ENCODE results near the gene CLIC3.
A peak's percentile ranks its signal among the peaks of the same experiment; 100 is the strongest.

Gene CLIC3

GRCh38 chr9:137002646-137003041 lies 6.3 kb upstream of the CLIC3 start:
- no peak for DNase-seq (ENCODE audit: low spot score)
- no peak for TF ChIP-seq CTCF (IDR thresholded peaks at IDR 0.05; ENCODE audit: borderline replicate concordance, control extremely low read depth, extremely low read depth, insufficient read depth, missing control alignments)
- in situ Hi-C loops (cut with MboI; ENCODE audit: low sequenced_read_pairs, unreplicated experiment) = no loop called here

DNA sequence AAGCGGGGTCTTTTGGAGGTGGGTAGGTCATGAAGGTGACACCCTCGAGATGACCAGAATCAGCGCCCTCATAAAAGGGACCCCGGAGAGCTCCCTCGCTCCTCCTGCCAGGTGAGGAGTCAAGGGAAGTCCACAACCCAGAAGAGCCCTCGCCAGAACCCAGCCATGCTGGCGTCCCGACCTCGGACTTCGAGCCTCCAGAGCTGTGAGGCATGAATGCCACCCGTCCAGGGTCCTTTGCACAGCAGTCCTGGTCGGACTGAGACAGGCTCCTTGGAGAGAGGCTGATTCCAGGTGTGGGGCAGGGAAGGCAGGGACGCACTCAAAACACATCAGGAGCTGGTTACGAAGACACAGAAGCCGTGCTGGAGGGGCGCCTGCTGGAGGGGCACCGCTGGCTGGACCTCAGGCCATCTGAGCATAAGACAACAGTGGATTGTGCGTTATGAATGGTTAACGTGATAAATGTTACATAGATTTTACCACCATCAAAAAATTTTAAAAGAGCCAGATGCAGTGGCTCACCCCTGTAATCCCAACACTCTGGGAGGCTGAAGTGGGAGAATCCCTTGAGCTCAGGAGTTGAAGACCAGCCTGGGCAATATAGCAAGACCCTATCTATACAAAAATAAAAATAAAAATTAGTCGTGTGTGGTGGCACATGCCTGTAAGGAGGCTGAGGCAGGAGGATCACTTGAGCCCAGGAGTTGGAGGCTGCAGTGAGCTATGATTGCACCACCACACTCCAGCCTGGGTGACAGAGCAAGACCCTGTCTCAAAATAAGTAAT lies 5.7 kb upstream of the CLIC3 start:
- DNase-seq (ENCODE audit: low spot score) = no peak
- no peak for TF ChIP-seq CTCF (IDR thresholded peaks at IDR 0.05; ENCODE audit: borderline replicate concordance, control extremely low read depth, extremely low read depth, insufficient read depth, missing control alignments)
- in situ Hi-C loops (cut with MboI; ENCODE audit: low sequenced_read_pairs, unreplicated experiment) = no loop called here

GRCh38 chr9:137000177-137000930 lies 4.0 kb upstream of the CLIC3 start:
- peak; percentile 86 for DNase-seq (ENCODE audit: low spot score)
- TF ChIP-seq CTCF (IDR thresholded peaks at IDR 0.05; ENCODE audit: borderline replicate concordance, control extremely low read depth, extremely low read depth, insufficient read depth, missing control alignments) = no peak
- in situ Hi-C loops (cut with MboI; ENCODE audit: low sequenced_read_pairs, unreplicated experiment) = no loop called here

- TF ChIP-seq CTCF (IDR thresholded peaks at IDR 0.05; ENCODE audit: borderline replicate concordance, control extremely low read depth, extremely low read depth, insufficient read depth, missing control alignments) = no peak
- in situ Hi-C loops (cut with MboI; ENCODE audit: low sequenced_read_pairs, unreplicated experiment) = no loop called here
- DNase-seq (ENCODE audit: low spot score) = no peak
These were observed 1.5 kb upstream of the CLIC3 start for GRCh38 chr9:136997830-136998234.

GRCh38 chr9:136997371-136997770 lies 1.0 kb upstream of the CLIC3 start:
- in situ Hi-C loops (cut with MboI; ENCODE audit: low sequenced_read_pairs, unreplicated experiment) = no loop called here
- no peak for TF ChIP-seq CTCF (IDR thresholded peaks at IDR 0.05; ENCODE audit: borderline replicate concordance, control extremely low read depth, extremely low read depth, insufficient read depth, missing control alignments)
- no peak for DNase-seq (ENCODE audit: low spot score)

DNA sequence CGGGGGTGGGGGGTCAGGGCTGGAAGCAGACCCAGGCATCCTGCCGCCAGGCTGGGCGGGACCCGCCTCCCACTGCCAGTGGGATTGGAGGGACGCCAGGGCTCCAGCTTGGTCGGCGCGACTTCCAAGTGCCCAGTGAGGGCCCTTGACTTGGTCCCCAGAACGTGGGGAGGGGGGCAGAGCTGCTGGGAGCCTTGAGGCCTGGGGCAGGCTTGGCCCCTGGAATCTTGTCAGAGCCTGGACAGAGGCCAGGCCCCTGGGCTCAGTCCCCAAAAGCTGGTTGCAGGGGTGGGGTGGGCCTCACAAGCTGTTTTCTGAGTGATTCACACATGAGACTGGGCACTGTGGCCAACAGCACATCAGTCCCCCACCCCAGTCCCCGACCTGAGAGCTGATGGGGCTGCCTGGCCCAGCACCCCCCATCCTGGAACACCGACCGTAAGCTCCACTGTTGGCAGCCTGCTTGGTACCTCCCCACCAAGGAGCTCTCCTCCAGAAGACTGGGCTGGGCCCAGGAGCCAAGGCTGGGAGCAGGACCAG lies 526 bp downstream of the CLIC3 start:
- in situ Hi-C loops (cut with MboI; ENCODE audit: low sequenced_read_pairs, unreplicated experiment) = no loop called here
- DNase-seq (ENCODE audit: low spot score) = no peak
- TF ChIP-seq CTCF (IDR thresholded peaks at IDR 0.05; ENCODE audit: borderline replicate concordance, control extremely low read depth, extremely low read depth, insufficient read depth, missing control alignments) = no peak
